Activated CD8-positive, alpha-beta memory T cell treated with anti-CD3 and anti-CD28 coated beads for 36 hours (primary cell): Measurements from ENCODE around the gene KRTAP13-4. TPM values are rescaled to one million over a fixed set of nuclear protein-coding genes. Genes with fewer than 3 reads are reported as not detected.

Experiments used
- CTCF ChIA-PET: fragments of 350-600 bp; sonication (Branson Sonifier 250); formaldehyde crosslinking; loops from one replicate; lab custom pipeline; 2021; ENCODE audit warnings: antibody characterized with exemption; lab: Charles Lee
- POLR2A ChIA-PET: fragments of 350-600 bp; sonication (Branson Sonifier 250); formaldehyde crosslinking; loops from one replicate; lab custom pipeline; 2021; ENCODE audit warnings: antibody characterized with exemption; lab: Charles Lee
- total RNA-seq, 2 experiments: library from RNA; stranded (reverse); gene quantifications; one replicate each; pipeline ENCODE4 v1.2.3, GENCODE V29; 2021

Gene KRTAP13-4
- not detected for total RNA-seq

- POLR2A ChIA-PET = no interaction called here
- CTCF ChIA-PET = no interaction called here
Measured at GRCh38 chr21:30430170-30430655, at the start of gene KRTAP13-4. Gene KRTAP13-4 (plus strand): TSS chr21:30430220. CDS start chr21:30430276, 56 bp downstream.

- CTCF ChIA-PET = no interaction called here
- POLR2A ChIA-PET = no interaction called here
Measured at GRCh38 chr21:30382201-30382600, 47.8 kb upstream of the KRTAP13-4 start.

- CTCF ChIA-PET = no interaction called here
- POLR2A ChIA-PET = no interaction called here
Measured at GRCh38 chr21:30391492-30392025, 38.5 kb upstream of the KRTAP13-4 start.

DNA sequence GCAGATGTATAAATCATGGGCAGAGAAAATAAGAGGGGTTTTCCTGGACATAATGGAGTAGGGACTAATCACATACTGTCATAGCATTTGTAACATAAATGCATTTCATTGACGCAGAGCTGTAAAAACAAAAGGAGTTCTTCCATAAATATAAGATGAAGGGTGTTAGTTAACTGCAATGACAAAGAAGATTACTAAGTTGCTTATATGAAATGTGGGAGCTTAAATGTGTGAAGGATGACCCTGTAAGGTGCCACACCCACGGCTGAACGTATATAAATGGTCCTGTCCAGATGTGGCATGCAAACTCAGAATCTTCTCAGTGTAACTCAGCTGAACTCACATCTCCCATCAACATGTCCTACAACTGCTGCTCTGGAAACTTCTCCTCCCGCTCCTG lies 34.3 kb upstream of the KRTAP13-4 start, which contains the start of gene KRTAP13-1:
Gene KRTAP13-1, plus strand, starts transcription at position 301 of the 400 bp plus-strand sequence. Its CDS starts 56 bp downstream, at position 357.
- POLR2A ChIA-PET = no interaction called here
- CTCF ChIA-PET = no interaction called here

DNA sequence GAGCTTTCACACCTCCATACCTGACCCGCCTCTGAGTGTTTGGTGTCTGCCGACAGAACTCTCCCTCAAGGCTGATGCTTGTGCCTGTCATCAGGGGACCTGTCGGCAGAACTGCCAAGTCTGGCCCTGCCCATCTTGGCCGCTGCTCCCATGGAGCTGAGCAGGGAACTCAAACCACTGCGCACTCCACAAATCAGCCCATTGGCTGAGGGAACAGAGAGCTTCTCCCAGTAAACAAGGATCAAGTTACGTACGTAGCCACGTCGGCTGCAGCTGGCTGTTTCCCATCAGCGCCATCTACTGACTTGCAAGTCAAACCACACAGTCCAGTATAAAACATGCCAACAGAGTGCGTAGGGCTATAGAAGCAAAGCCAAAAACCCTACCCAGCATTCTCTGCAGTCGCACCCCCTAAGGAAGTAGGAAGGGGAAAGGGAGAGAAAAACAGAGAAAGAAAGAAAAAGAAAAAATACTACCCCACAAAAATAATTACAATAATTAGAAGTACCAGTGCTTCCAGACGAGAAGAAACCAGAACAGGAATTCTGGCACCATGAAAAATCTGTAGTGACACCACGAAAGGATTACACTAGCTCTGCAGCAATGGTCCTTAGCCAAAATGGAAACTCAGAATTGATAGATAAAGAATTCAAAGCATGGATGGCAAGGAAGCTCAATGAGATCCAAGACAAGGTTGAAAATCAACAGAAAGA lies 21.1 kb upstream of the KRTAP13-4 start:
- ChIA-PET CTCF (no interaction called here), POLR2A (no interaction called here)

DNA sequence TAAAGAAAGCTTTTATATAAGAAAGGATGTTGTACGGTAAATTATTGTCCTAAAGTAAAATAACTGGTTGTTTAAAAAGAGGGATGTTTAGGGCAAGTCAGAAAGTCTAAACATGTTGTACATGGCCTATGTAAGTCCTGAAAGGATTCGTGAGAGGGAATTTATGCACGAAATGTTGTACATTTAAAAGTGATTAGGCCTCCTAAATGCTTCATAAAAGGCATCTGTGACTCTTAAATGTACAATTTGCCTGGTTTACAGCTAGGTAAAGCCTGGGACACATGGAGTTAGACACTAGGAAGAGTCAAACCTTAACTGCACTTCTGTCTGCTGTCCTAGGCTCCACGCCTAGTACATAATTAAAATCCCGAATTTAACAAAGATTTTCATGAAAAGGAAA lies 14.0 kb upstream of the KRTAP13-4 start:
- ChIA-PET POLR2A (no interaction called here), CTCF (no interaction called here)

GRCh38 chr21:30425826-30426225 lies 4.2 kb upstream of the KRTAP13-4 start, which contains the start of gene KRTAP13-3:
Gene KRTAP13-3 (minus strand): TSS chr21:30425926. CDS start chr21:30425912, 14 bp downstream.
- ChIA-PET POLR2A (no interaction called here), CTCF (no interaction called here)

GRCh38 chr21:30426731-30427130 lies 3.3 kb upstream of the KRTAP13-4 start:
- POLR2A ChIA-PET = no interaction called here
- CTCF ChIA-PET = no interaction called here

GRCh38 chr21:30434033-30434631 lies 4.1 kb downstream of the KRTAP13-4 start:
- POLR2A ChIA-PET = no interaction called here
- CTCF ChIA-PET = no interaction called here

- CTCF ChIA-PET = no interaction called here
- POLR2A ChIA-PET = no interaction called here
Measured at GRCh38 chr21:30437010-30437565, 7.1 kb downstream of the KRTAP13-4 start.

DNA sequence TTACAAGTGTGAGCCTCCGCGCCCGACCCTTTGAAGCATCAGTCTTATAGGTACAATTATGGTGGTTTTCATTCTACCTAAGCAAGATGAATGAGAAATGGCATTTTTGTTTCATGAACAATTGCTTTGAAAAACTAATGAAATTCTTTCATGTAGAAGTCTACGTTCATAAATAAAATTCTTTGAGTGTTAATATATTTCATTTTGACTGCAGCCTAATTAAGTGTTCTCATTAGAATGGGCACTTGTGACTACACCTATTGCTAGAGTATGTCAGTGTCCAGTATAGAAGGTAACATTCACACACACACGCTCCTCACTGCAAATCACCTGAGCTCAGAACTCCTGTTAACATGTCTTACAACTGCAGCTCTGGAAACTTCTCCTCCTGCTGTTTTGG lies 10.0 kb downstream of the KRTAP13-4 start, which contains the start of gene KRTAP15-1:
Gene KRTAP15-1, plus strand, starts transcription at position 301 of the 400 bp plus-strand sequence. Its CDS starts 53 bp downstream, at position 354.
- ChIA-PET POLR2A (no interaction called here), CTCF (no interaction called here)

- POLR2A ChIA-PET = interaction anchor here (0.6 kb wide), 1 partner anchor 106 kb away, joined by 3 read pairs; the partner anchor contains the start of gene KRTAP27-1
- CTCF ChIA-PET = no interaction called here
Measured at GRCh38 chr21:30443226-30443625, 13.2 kb downstream of the KRTAP13-4 start.

DNA sequence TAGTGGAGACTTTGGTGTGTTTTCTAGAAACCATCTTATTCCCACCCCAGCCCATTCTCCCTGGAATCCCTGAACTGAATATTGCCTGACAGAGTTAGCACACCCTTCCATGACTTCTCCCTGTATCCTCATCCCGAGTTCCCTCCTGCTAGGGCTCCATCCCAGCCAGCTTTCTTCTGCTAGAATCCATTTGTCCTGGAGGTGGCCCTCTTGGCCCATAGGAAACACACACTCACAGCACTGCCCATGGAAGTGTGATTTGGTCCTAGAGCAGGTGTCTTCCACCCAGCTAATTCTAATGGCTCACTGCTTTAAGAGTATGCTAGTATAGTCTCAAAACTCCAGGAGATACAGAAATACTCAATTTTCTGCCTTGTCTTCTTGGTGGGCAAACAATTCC lies 14.2 kb downstream of the KRTAP13-4 start:
- CTCF ChIA-PET = no interaction called here
- POLR2A ChIA-PET = no interaction called here

GRCh38 chr21:30447056-30447455 lies 17.0 kb downstream of the KRTAP13-4 start:
- ChIA-PET POLR2A (no interaction called here), CTCF (no interaction called here)

- POLR2A ChIA-PET = no interaction called here
- CTCF ChIA-PET = no interaction called here
Measured at GRCh38 chr21:30448514-30448913, 18.5 kb downstream of the KRTAP13-4 start.

DNA sequence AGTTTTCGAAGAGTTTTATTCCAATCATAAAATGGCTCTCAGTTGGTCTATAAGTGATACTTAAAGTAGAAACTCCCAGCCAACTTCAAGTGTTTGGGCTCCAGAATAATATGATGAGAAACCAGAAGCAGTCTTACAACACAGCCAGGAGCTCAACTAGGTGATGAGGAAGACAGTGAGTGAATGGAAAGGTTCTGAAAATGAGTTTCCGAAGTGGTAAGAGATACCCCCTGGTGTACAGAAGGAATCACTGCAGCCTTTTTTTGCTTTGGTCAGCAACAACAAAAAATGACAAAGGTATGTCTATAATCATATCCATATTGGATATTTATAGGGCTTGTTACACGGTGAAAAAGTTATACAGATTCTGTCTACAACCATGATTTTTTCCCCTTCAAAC lies 33.7 kb downstream of the KRTAP13-4 start:
- CTCF ChIA-PET = no interaction called here

GRCh38 chr21:30468900-30469714 lies 39.1 kb downstream of the KRTAP13-4 start:
- POLR2A ChIA-PET = no interaction called here
- CTCF ChIA-PET = interaction anchor here (0.6 kb wide), 1 partner anchor 480 kb away, joined by 3 read pairs; no protein-coding TSS in a partner anchor

More for the DNA sequence above, 33.7 kb downstream of the KRTAP13-4 start:
- POLR2A ChIA-PET = no interaction called here

DNA sequence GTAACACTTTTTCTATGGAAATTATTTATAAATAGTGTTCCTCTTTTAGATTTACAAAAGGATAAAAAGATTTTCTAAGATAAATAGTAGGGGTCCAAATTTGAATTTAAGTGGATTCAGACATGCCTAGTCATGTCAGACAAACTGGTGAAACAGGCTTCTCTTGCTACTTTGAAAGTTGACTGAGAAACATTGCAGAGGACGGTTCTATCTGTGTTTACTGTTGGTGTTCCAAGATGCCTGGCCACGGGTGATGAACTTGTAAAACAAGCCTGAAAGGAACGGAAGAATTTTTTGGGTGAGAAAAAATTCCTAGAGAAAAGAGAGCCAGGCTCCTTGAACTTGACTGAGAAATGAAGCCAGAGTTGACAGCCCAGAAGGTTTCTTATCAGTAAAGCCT lies 48.0 kb downstream of the KRTAP13-4 start:
- POLR2A ChIA-PET = no interaction called here

DNA sequence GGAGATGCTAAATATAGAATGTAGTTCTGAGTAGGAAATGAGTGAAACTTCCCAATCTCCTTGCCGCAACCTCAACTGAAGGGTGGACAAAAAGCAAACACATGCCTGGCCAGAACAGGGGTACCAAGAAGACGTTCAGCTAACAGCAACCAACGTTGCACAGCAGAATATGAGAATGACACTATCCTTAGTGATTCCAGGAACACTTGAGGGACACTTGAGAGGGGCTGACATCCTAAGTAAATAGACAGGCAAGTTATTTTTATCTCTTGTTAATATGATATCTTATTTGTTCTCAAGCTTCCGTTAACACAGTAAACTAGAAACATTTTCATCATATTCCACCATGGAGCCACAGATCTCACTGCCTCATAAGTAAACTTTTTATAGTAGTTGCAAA lies 49.2 kb downstream of the KRTAP13-4 start:
- CTCF ChIA-PET = no interaction called here
- POLR2A ChIA-PET = no interaction called here

More for the DNA sequence above, 48.0 kb downstream of the KRTAP13-4 start:
- CTCF ChIA-PET = no interaction called here
